Caco-2 (cell line): ENCODE results near the gene ADAMTS4. TPM values are rescaled to one million over a fixed set of nuclear protein-coding genes. Genes with fewer than 3 reads are reported as not detected.

Source experiments
- BruUV-seq: library from RNA; stranded (reverse); fragments of 400-500 nt; replicated peaks from 2 replicates; lab custom pipeline; 2021; lab: Mats Ljungman, UMichigan
- CTCF ChIA-PET: fragments of 300-600 bp; sonication (Branson Sonifier 250); formaldehyde crosslinking; loops from one replicate; lab custom pipeline; 2022; ENCODE audit warnings: antibody characterized with exemption; lab: Charles Lee
- POLR2A ChIA-PET: fragments of 300-600 bp; sonication (Branson Sonifier 250); formaldehyde crosslinking; loops from one replicate; lab custom pipeline; 2022; ENCODE audit warnings: antibody characterized with exemption; lab: Charles Lee
- DNase-seq, 2 experiments: peaks; one replicate each; pipeline versions ENCODE4 v3.0.0 to v3.0.0-alpha.2; 2020 to 2022
- H3K27me3 ChIP-seq: replicated peaks from 2 replicates; pipeline ENCODE4 v1.6.0; 2011; ENCODE audit warnings: low read length; ENCODE audit not compliant: control insufficient read depth, insufficient read depth
- H3K36me3 ChIP-seq: 2 replicates; pipeline ENCODE4 v1.5.1; 2011; ENCODE audit warnings: low read length; ENCODE audit not compliant: control insufficient read depth, insufficient read depth
- H3K4me1 ChIP-seq: fragments of 250-450 bp; sonication (Bioruptor Pico); 2 replicates; pipeline ENCODE4 v1.5.1; 2020; ENCODE audit warnings: mild to moderate bottlenecking
- H3K4me3 ChIP-seq: 2 replicates; pipeline ENCODE4 v1.5.1; 2011; ENCODE audit warnings: low read depth, mild to moderate bottlenecking, control low read depth, low read length
- H3K9me3 ChIP-seq: fragments of 250-450 bp; sonication (Bioruptor Pico); 2 replicates; pipeline ENCODE4 v1.5.1; 2020; ENCODE audit warnings: mild to moderate bottlenecking, moderate library complexity
- H3K27ac Mint-ChIP-seq: one replicate; pipeline ENCODE4 v1.8.0; 2022; ENCODE audit warnings: mixed read lengths; ENCODE audit not compliant: unreplicated experiment
- H3K27me3 Mint-ChIP-seq: one replicate; pipeline ENCODE4 v1.8.0; 2022; ENCODE audit warnings: mixed read lengths; ENCODE audit not compliant: insufficient read depth, unreplicated experiment
- H3K36me3 Mint-ChIP-seq: one replicate; pipeline ENCODE4 v1.8.0; 2022; ENCODE audit warnings: mild to moderate bottlenecking, mixed read lengths; ENCODE audit not compliant: insufficient read depth, unreplicated experiment
- H3K4me1 Mint-ChIP-seq: one replicate; pipeline ENCODE4 v1.8.0; 2022; ENCODE audit warnings: low read depth, mixed read lengths; ENCODE audit not compliant: unreplicated experiment
- H3K4me3 Mint-ChIP-seq: one replicate; pipeline ENCODE4 v1.8.0; 2022; ENCODE audit warnings: mild to moderate bottlenecking, moderate library complexity, mixed read lengths; ENCODE audit not compliant: unreplicated experiment
- H3K9me3 Mint-ChIP-seq: one replicate; pipeline ENCODE4 v1.8.0; 2022; ENCODE audit warnings: mixed read lengths; ENCODE audit not compliant: unreplicated experiment
- CTCF ChIP-seq, 2 experiments: fragments of 200-600 bp in 1 of 2; IDR thresholded peaks; 1 replicate in 1 of 2; 2 replicates in 1 of 2; pipeline versions ENCODE4 v1.5.1 to v1.8.0; 2011 to 2022; ENCODE audit warnings: antibody characterized with exemption in 1 of 2, control low read depth in 1 of 2, inconsistent platforms in 1 of 2, low read depth in 1 of 2, low read length in 1 of 2, mild to moderate bottlenecking in 1 of 2, moderate library complexity in 1 of 2; ENCODE audit not compliant: insufficient read depth in 1 of 2, severe bottlenecking in 1 of 2, unreplicated experiment in 1 of 2
- intact Hi-C: fragments of 100-400 bp; cut with micrococcal nuclease; formaldehyde crosslinking; loops from one replicate; pipeline ENCODE4 v1.10.0; 2022; ENCODE audit not compliant: unreplicated experiment
- total RNA-seq: library from RNA; stranded (reverse); gene quantifications from 2 replicates; pipeline ENCODE4 v1.2.3, GENCODE V29; 2022

ADAMTS4 gene
- total RNA-seq, 1 experiment from 2014 or later: 0.32 TPM

- TF ChIP-seq CTCF (IDR thresholded peaks at IDR 0.05; ENCODE audit: insufficient read depth in 1 of 2, low read depth in 1 of 2, low read length in 1 of 2, severe bottlenecking in 1 of 2, unreplicated experiment in 1 of 2): no peak
- Histone ChIP-seq H3K4me1 (peaks cover 23% of the 10 kb centered on the region), H3K36me3 (peaks cover 9% of the 10 kb centered on the region), H3K27me3 (no peaks in the 10 kb centered on the region), H3K9me3 (no peaks in the 10 kb centered on the region), H3K4me3 (no peak overlapping the region)
- POLR2A ChIA-PET: no interaction called here
- no peak overlapping the region for H3K4me3 Mint-ChIP-seq
- no peak for DNase-seq
- no peak overlapping the region for H3K27ac Mint-ChIP-seq
- BruUV-seq: no TSS peak
- peaks cover 41% of the 10 kb centered on the region for H3K36me3 Mint-ChIP-seq
- intact Hi-C loops: no loop called here
- peaks cover 23% of the 10 kb centered on the region for H3K4me1 Mint-ChIP-seq
- no peaks in the 10 kb centered on the region for H3K9me3 Mint-ChIP-seq
- no peaks in the 10 kb centered on the region for H3K27me3 Mint-ChIP-seq
- CTCF ChIA-PET: interaction anchor here (1.1 kb wide), 1 partner anchor 19 kb away, joined by 8 read pairs; the partner anchor contains the start of gene TOMM40L
These were observed 7.7 kb upstream of the ADAMTS4 start for GRCh38 chr1:161206411-161207140.

- Histone ChIP-seq H3K9me3 (no peaks in the 10 kb centered on the region), H3K4me3 (peak within 1 kb of the TSS; percentile 58), H3K4me1 (peaks cover 13% of the 10 kb centered on the region; the same call in 1 of the 2 replicates), H3K36me3 (peaks cover 3% of the 10 kb centered on the region), H3K27me3 (no peaks in the 10 kb centered on the region)
- ChIA-PET CTCF (interaction anchor here (0.8 to 1.9 kb wide), 13 partner anchors 11 to 238 kb away, joined by 3 to 34 read pairs (median 4); partner anchors contain the start of genes APOA2, SDHC and TOMM40L), POLR2A (interaction anchor here (0.5 to 2.3 kb wide), 13 partner anchors 9 to 188 kb away, joined by 3 to 41 read pairs (median 7); partner anchors contain the start of genes APOA2, B4GALT3, PPOX and SDHC)
- peak; percentile 95 to 98 for DNase-seq
- no peaks in the 10 kb centered on the region for H3K9me3 Mint-ChIP-seq
- no TSS peak for BruUV-seq
- peak in 1 of 2 experiments; percentile 61 for TF ChIP-seq CTCF (IDR thresholded peaks at IDR 0.05; ENCODE audit: insufficient read depth in 1 of 2, low read depth in 1 of 2, low read length in 1 of 2, severe bottlenecking in 1 of 2, unreplicated experiment in 1 of 2)
- peaks cover 16% of the 10 kb centered on the region for H3K36me3 Mint-ChIP-seq
- peak within 1 kb of the TSS; percentile 85 for H3K27ac Mint-ChIP-seq
- no peaks in the 10 kb centered on the region for H3K27me3 Mint-ChIP-seq
- intact Hi-C loops: no loop called here
- peaks cover 20% of the 10 kb centered on the region for H3K4me1 Mint-ChIP-seq
- H3K4me3 Mint-ChIP-seq: peak within 1 kb of the TSS; percentile 83
These were observed 3.2 kb upstream of the ADAMTS4 start, which contains the start of gene NDUFS2 for GRCh38 chr1:161201836-161202712. Gene NDUFS2, plus strand, starts transcription at chr1:161202367. Its CDS starts 19 bp downstream, at chr1:161202386.
